Adrenal gland (tissue), 5 donors: ENCODE results near the gene MRGPRG.

Source experiments
- CTCF ChIP-seq, 6 experiments: fragments of 450-650 bp in 4 of 6; fragments of 200-600 bp in 2 of 6; sonication (generic) in 1 of 6; IDR thresholded peaks; 1 replicate in 5 of 6; 2 replicates in 1 of 6; pipeline versions ENCODE4 v1.5.1 to v1.8.0; 2016 to 2021; ENCODE audit warnings: antibody characterized with exemption in 6 of 6, mild to moderate bottlenecking in 2 of 6, moderate library complexity in 1 of 6
- POLR2A ChIP-seq, 2 donors: fragments of 450-650 bp; IDR thresholded peaks; one replicate each; pipeline ENCODE4 v1.6.1; 2017; ENCODE audit warnings: antibody characterized with exemption in 2 of 2, mild to moderate bottlenecking in 2 of 2, moderate library complexity in 1 of 2
- donor health status: DM: no; HTN: no; CAD: no.

GRCh38 chr11:3237119-3237518 is 18.5 kb upstream of the MRGPRG start:
- TF ChIP-seq CTCF (IDR thresholded peaks at IDR 0.05): no peak
- TF ChIP-seq POLR2A (IDR thresholded peaks at IDR 0.05): no peak
